ENCODE measurements around the gene SPATS2L.
"Not testable (repeated sequence)": the region's sequence is repeated elsewhere in the genome, so short reads cannot be mapped to it uniquely, and the experiment has no call there.

SPATS2L gene

DNA sequence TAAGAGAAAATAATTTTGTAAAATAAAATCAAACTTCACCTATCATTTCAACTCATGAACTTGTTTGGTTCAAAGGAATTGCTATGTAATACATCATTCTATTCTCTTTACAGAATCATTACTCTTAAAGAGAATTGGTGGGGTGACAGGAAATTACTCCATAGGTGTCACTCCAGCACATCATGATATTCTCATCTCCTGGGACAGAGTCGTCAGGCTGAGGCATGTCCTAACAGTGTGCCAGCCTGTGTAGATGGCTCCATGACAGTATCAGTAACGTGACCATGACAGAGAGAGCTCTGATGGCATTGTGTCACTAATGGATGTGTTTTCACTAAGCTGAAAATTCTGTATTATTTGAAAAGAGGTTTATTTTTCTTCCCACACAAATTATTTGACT lies 13.9 kb downstream of the SPATS2L start:
- no peak for DNase-seq (ENCODE audit: low read depth in 2 of 2)

DNA sequence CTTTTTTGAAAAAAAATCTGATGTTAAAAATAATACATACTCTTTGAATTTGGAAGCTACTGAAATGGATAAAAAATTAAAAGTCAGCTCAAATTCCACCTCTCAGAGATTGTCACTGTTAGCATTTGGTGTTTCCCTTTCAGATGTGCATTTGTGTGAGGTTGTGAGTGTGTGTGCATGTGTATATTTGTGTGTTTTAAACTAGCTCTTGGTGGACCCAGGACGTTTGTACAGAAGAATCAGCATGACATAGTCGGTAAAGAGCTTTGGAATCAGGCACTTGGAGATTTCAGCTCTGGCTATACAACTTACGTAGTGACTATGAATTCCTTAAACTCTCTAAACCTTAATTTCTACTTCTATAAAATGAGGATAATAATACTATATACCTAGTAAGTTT lies 14.5 kb downstream of the SPATS2L start:
- no peak for DNase-seq (ENCODE audit: low read depth in 2 of 2)

DNA sequence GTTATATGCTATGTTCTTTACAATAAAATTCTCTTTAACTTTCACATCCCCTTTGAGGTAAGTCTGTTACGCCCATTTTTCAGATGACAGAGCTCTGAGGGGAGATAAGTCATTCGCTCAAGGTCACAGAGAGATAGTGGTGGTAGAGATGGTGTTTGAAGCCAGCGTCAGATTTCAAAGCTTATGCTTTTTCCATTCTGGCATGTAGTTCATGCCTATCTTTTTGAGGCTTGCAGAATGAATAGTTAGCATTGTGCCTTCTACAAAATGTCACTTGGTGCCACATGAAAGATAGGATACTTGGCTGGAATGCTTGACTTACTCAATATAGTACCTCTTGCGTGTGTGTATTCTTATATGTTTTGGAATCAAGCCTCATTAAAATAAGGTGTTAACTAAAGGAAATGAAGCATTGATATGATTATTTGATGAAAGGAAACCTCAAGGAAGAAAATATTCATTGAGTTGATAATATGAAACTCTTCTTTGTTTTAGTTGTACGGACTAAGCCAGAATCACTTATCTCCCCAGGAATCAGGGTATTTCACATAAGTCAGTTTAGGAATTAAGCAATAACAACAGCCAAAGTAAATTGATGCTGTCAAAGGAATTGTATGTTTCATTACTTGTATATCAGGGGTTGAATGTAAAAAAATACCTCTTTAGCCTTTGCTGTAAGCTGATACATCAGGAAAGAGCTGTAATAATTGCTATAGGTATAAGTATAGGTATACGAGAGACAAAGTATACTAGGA lies 15.5 kb downstream of the SPATS2L start:
- DNase-seq (ENCODE audit: low read depth in 2 of 2): no peak

DNA sequence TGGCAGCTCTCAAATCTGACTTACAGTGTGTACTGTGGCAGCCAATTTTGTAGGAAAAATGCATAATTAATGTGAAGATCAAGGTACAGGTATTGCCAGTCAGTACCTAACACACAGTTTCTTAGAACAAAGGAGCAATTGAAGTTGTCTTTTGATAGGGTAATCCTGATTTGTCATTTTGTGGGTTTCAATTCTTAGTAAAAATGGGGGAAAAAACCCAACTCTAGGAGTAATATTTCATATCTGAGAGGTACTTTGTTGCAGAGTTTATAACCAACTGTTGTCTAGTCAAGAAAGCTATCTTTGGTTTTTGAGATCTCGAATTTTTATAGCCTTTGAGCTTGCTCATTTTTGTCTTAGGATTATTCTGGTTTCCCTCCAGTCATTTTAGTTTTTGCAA lies 16.1 kb downstream of the SPATS2L start:
- no peak for DNase-seq (ENCODE audit: low read depth in 2 of 2)

DNA sequence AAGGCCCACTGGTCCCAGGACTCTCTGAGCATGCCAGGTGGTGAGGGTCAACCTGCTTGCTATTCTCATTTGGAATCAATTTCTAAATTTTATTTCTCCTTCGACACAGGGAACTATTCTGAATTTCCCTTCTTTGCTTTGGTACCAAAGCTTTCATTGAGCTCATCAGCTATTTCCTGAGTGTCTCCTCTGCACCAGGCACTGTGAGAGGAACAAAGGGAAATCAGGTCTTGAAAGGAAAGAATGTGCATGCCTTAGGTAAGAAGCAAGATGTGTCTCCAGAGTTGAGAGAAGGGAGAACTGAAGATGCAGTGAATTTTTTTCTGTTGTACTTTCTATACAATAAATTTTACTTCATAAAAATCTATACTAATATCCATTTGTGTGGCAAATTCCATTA lies 17.9 kb downstream of the SPATS2L start:
- no peak for DNase-seq (ENCODE audit: low read depth in 2 of 2)

GRCh38 chr2:200329384-200329783 lies 22.9 kb downstream of the SPATS2L start:
- DNase-seq (ENCODE audit: low read depth in 2 of 2): no peak

DNA sequence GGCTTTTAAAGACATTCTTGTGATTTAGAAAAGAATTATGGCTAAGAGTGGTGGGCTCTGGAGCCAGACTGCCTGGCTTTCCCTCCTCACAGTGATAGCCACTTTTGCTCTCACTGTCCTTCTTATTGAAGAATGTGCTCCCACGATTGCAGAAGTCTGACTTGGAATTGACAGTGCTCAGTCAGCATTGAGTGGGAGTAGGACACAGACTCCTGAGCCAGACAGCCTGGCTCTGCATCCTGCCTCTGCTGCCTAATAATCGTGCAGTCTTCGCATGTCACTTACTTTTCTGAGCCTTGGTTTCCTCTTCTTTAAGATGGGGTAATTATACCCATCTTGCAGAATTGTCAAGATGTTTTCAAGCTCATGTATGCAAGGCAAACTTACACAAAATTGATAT lies 23.3 kb downstream of the SPATS2L start:
- no peak for DNase-seq (ENCODE audit: low read depth in 2 of 2)

- DNase-seq (ENCODE audit: low read depth in 2 of 2): no peak
Observed at GRCh38 chr2:200330351-200331060, 24.0 kb downstream of the SPATS2L start.

DNA sequence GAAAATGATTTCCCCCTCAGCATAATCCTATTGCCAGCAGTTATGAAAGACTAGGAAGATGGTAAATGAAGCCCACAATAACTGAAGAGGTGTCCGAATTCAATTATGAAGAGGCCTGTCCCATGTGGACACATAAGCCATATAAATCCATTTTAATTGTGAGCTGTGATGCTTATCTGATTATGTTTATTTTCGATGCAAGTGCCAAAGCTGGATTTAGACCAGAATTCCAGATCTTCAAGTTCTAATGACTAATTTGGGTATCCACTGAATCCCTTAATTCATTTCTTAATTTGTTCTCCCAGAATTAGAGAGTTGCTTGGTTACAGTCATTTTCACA lies 24.5 kb downstream of the SPATS2L start:
- DNase-seq (ENCODE audit: low read depth in 2 of 2): no peak

GRCh38 chr2:200335657-200336056 lies 29.2 kb downstream of the SPATS2L start:
- DNase-seq (ENCODE audit: low read depth in 2 of 2): no peak

DNA sequence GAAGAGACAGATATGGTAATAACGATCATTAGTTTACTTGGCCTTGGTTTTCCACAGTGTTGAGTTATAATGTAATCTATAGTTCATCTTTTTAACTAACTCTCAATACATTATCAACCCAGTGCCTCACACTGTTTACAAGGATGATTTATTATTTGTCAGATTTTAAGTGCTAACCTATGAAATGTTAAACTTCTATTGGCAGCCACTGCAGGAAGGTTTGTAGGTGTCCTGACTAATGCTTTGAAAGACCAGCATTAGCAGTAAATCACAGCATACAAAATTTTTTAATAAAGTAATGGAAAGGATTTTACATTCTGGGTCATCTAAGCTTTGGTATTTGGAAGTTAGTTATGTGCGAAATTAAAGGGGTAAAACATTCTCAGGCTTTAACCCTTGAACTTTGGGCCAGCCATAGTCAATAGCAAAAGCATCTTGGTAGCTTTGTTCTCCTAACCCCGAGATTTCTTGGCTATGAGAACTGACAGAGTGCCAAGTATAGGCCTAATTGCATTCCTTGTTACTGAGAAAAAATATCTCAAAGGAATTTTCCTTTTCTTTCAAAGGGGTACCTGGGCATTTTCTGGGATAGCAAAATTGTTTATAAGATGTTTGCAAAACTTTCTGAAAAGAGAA lies 30.6 kb downstream of the SPATS2L start:
- DNase-seq (ENCODE audit: low read depth in 2 of 2): no peak

- DNase-seq (ENCODE audit: low read depth in 2 of 2): no peak
Observed at GRCh38 chr2:200337621-200338020, 31.1 kb downstream of the SPATS2L start.

- DNase-seq (ENCODE audit: low read depth in 2 of 2): no peak
Observed at GRCh38 chr2:200338692-200339091, 32.2 kb downstream of the SPATS2L start.

DNA sequence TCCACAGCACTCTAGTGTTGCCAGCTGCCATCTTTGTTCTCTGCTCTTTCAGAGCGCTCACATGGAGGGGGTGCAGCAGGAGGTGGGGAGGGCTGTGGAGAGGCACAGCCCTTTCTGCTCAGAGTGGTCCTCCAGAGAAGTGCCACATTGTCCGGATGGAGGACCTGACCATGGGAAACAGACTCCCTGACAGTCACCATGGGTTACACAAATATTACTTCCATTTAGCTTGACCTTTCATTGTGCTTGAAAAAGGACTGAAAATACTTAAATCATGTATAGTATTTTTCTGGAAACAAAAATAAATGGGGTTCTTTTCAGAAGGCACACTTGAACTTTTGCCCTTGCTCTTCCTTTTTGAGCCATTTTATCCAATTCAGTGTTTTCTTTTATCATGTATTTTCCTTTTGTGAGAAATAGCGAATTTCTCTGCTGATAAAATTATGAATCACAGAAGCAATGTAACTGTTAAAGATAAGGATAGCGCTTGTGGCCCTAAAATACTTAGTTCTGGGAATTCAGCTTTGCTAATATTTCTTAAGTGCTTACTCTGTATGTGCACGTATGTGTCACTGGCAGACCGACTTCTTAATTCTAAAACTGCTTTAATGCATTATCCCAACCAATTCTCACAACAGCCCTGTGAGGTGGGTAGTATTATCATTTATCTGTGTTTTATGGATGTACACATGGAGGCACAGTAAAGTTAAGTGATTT lies 34.2 kb downstream of the SPATS2L start:
- DNase-seq (ENCODE audit: low read depth in 2 of 2): no peak

GRCh38 chr2:200341376-200341775 lies 34.9 kb downstream of the SPATS2L start:
- DNase-seq (ENCODE audit: low read depth in 2 of 2): no peak

- no peak for DNase-seq (ENCODE audit: low read depth in 2 of 2)
Observed at GRCh38 chr2:200342235-200342634, 35.7 kb downstream of the SPATS2L start.

GRCh38 chr2:200342654-200343053 lies 36.2 kb downstream of the SPATS2L start:
- no peak for DNase-seq (ENCODE audit: low read depth in 2 of 2)

DNA sequence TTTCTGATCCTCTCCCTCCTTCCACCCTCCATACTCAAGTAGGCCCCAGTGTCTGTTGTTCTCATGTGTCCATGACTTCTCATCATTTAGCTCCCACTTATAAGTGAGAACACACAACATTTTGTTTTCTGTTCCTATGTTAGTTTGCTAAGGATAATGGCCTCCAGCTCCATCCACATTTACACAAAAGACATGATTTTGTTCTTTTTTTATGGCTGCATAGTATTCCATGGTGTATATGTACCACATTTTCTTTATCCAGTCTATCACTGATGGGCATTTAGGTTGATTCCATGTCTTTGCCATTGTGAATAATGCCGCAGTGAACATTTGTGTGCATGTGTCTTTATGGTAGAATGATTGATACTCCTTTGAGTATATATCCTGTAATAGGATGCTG lies 37.7 kb downstream of the SPATS2L start:
- DNase-seq (ENCODE audit: low read depth in 2 of 2): not testable (repeated sequence)

GRCh38 chr2:200345975-200346374 lies 39.5 kb downstream of the SPATS2L start:
- no peak for DNase-seq (ENCODE audit: low read depth in 2 of 2)

GRCh38 chr2:200347301-200347700 lies 40.8 kb downstream of the SPATS2L start:
- no peak for DNase-seq (ENCODE audit: low read depth in 2 of 2)

- no peak for DNase-seq (ENCODE audit: low read depth in 2 of 2)
Observed at GRCh38 chr2:200348897-200349563, 42.5 kb downstream of the SPATS2L start.

DNA sequence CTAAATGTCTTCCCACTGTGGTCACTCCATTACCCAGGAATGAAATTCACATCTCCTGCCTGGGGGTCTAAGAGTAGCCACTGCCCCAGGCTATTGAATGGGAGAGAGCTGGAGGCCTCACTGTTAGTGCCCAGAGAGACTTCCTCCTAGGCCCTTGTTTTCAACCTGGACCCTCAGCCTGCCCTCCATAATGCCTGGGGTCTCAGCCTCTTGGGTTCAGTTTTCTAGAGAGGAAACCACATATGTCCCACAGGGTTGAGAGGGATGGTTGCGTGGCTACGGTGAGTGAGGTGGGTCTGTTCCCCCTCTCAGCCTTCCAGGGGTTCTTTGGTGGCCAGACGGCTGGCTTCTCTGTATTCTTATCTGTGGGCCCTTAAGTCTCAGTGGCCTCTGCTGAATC lies 43.4 kb downstream of the SPATS2L start:
- DNase-seq (ENCODE audit: low read depth in 2 of 2): no peak

Data from stimulated activated CD4-positive, alpha-beta T cell treated with anti-CD3 and anti-CD28 coated beads, Interleukin-1b, Interleukin-23, amount 100 ng/mL, for 4 hours (primary cell).